GM18873 (cell line): Measurements from ENCODE around the gene PRKAG2.
"Not testable (repeated sequence)": the region's sequence is repeated elsewhere in the genome, so short reads cannot be mapped to it uniquely, and the experiment has no call there.

Experiments
- ATAC-seq: cut with Tn5 transposase; IDR thresholded peaks from one replicate; pipeline ENCODE4 v1.9.1; 2021; ENCODE audit warnings: mild to moderate bottlenecking, moderate library complexity, moderate number of reproducible peaks; ENCODE audit not compliant: unreplicated experiment, low FRiP score

Gene PRKAG2

DNA sequence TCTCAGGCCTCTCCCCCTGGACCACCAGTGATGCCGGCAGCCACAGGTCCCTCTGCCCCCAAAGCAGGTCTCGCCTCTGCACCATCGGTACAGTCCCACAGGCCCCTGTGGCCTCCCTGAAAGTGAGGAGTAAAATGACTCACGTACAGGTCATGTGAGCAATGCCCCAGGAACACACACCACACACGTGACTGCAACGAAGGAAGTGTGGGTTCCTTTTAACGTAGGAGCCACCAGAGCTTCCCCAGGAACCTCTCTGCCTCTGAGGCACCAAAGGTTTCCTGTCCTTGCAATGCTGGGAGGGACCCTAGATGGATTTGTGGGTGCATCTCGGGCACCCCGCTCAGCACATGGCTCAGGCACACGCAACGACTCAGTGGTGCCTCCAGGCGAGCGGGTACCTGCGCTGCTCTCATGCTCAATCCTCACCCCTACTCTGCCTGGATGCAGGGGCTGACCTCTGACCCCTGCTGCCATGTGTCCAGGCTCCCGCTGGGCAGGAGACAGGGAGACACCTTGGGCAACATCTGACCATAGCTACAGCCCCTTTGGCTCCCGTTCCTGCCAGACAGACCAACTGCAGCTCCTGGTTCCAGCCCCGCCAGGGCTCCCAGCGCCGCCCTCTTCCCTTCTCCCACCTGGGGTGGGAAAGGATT, 120.7 kb downstream of the PRKAG2 start:
- ATAC-seq, result no peak

- no peak for ATAC-seq
Measured at GRCh38 chr7:151755131-151755801, 121.6 kb downstream of the PRKAG2 start.

DNA sequence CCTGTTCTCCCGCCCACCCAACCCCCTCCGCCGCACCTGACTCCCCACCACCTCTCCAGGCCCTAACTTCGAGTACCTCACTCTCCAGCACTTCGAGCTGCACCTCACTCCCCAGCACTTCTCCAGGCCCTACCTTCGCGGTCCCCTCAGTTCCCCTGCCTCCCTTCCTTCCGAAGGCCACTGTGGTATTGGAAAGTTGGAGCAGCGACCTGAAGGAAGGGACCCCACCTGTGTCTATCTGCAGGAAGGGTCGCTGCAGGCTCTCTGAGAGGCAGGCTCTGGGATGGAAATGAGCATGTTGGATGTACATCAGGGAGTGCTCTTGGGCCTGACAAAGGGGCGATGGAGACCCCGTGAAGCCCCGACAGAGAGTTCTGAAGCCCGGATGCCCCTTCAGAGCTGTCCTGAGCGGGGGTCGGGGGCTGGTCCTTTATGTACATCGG, 122.2 kb downstream of the PRKAG2 start:
- ATAC-seq, result no peak

- no peak for ATAC-seq
Measured at GRCh38 chr7:151754142-151754590, 122.7 kb downstream of the PRKAG2 start.

- ATAC-seq, result no peak
Measured at GRCh38 chr7:151752816-151753595, 123.9 kb downstream of the PRKAG2 start.

DNA sequence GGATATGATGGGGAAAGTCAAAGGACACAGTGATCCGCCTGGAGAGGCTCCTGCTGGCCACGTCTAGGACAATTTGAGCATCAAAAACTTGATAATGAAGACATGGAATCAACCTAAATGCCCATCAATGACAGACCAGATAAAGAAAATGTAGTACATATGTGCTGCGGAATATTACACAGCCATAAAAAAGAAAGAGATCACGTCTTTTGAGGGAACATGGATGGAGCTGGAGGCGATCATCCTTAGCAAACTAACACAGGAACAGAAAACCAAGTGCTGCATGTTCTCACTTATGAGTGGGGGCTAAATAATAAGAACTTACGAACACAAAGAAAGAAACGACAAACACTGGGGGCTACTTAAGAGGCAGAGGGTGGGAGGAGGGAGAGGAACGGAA, 124.9 kb downstream of the PRKAG2 start:
- no peak for ATAC-seq

- no peak for ATAC-seq
Measured at GRCh38 chr7:151748733-151749132, 128.2 kb downstream of the PRKAG2 start.

- not testable (repeated sequence) for ATAC-seq
Measured at GRCh38 chr7:151748021-151748420, 128.9 kb downstream of the PRKAG2 start.

GRCh38 chr7:151745706-151746105, 131.2 kb downstream of the PRKAG2 start:
- no peak for ATAC-seq

GRCh38 chr7:151744656-151745638, 132.0 kb downstream of the PRKAG2 start:
- no peak for ATAC-seq

- ATAC-seq, result no peak
Measured at GRCh38 chr7:151744051-151744580, 132.8 kb downstream of the PRKAG2 start.

DNA sequence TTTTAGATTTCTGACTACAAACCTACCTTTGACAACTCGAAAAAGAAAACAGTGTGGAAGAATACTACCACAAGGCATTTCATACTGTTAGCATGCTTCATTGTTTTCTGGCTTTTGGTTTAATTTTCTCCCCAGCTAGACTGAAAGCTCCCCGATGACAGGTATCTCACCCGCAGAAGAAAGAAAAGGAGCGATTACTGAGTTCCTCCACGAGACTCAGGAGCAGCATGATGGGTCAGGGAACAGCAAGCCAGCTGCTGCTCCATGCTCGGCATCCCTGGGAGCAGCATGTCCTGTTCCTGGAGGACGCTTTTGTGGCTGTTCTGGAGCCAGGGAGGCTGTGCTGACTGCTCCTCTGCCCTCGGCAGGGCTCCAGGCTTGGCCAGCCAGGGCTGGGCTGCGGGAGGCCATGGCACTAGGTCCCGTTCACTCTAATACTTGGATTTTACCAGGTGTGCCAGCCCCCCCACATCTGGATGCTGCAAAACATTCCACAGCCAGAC, 133.4 kb downstream of the PRKAG2 start:
- ATAC-seq, result no peak

DNA sequence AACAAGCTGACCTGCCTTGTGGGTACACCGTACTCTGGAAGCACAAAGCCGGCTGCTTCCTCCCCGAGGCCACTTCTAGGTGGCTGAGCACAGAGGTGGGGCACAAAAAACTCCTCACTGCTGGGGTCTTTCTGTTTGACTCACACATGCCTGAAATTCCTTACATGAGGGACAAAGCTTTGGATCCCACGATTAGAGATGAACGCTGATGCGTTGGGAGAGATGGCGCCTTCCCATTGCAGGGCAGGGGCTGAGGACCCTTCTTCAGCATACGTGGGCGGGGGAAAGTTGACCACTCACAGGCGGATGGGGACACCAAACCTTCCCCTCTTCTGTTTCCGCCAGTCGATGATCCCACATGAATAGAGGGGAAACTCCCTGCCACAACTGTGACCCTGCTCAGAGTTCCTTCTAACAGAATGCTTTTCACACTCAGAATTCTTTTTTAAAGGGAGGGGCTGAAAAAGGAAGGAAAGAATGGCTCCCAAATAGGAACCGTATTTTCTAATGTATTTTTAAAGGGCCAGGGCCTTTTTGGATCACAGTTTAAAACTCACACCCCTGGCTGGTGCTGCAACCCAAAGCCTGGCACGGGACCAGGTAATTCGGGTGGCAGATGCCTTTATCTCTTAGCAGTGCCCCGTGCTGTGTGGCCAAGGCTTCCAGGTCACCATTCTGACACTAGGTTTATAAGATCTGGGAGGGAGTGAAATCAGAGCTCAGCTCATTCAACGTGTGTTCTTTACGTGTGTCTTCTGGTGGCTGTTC, 134.0 kb downstream of the PRKAG2 start:
- no peak for ATAC-seq

DNA sequence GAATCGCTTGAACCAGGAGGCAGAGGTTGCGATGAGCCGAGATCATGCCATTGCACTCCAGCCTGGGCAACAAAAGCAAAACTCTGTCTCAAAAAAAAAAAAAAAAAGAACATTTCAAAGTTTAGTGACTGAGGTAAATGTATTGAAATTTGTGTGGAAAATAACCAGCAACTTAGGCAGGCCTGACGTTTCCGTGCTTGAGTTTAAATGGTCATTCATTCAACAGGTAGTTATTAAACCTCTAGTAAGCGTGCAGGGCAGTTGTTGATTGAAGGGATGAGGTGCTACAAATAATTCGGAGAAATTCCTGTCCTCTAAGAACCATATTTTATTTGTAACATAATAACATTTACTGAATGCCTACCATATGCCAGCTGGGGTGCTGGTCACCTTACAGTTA, 135.3 kb downstream of the PRKAG2 start:
- ATAC-seq, result no peak

DNA sequence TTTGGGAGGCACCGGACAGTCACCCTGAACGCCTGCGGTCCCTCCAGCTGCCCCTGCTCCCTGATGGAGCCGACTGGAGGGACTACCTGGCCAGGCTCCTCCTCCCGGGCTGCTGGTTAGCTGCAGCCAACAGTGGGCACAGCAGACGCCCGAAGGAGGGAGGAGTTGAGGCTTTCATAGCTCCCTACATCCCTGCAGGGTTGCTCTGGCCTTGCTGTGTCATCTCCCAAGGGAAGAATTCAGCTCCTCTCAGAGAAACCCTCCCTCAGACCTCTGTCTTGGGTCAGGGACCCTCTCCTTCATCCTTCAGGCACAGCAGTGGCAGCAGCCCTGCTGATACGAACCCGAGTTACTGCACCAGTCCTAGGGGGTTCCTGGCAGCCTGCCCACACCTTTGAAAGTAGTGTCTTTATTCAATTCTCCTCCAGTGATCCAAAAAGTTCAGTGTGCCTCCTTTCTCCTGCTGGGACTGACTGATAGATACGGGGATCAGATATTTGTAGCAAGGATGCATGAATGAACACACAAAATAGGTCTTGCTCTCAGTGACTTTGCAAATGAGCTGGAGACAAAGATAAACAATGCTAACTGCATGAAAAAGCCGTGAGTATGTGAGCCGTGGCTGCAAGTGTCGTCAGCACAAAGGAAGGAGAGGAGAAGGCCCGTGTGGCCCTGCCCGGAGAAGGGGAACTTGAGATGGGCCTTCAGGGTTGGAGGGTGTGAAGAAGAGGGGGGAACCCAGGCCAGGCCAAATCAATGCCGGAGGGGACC, 136.6 kb downstream of the PRKAG2 start:
- ATAC-seq, result no peak

DNA sequence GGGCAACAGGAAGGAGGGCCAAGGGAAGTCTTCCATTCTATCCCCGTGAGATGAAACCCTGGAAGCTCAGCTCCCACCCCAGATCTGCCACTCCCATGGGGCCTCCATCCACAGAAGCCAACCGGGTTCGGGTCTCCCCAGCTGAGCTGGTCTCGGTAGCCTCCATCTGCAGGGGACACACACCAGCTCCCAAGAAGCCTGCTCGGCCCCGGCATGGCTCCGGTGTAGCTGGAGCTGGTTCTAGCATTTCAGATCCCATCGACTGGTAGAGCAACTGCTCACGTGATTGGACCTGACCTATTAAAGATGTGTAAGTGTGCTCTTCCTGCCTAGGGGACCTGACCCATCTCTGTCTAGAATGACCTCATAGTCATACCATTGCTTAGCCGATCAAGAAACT, 138.0 kb downstream of the PRKAG2 start:
- no peak for ATAC-seq

DNA sequence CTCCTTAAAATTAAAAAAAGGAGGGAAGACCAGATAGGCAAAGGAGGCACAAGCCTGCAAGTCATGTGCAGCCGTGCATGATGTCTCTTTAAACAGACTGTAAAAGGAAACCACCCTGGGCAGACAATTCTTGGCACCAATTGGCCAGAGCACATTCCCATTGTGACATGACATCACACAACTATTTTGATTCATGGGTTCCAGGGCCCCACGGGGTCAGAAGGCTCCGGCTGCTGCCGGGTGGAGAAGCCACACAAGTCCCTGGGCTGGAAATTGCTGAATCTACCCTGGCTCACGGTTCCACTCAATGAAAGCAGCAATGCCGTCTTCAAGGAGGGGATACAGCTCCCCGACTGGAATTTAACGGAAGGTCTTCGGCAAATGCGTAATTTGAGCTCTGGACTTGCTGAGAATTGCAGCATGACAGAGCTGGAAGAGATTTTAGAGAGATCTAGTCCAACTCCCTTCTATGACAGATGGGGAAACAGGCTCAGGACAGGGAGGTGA, 140.5 kb downstream of the PRKAG2 start:
- no peak for ATAC-seq

DNA sequence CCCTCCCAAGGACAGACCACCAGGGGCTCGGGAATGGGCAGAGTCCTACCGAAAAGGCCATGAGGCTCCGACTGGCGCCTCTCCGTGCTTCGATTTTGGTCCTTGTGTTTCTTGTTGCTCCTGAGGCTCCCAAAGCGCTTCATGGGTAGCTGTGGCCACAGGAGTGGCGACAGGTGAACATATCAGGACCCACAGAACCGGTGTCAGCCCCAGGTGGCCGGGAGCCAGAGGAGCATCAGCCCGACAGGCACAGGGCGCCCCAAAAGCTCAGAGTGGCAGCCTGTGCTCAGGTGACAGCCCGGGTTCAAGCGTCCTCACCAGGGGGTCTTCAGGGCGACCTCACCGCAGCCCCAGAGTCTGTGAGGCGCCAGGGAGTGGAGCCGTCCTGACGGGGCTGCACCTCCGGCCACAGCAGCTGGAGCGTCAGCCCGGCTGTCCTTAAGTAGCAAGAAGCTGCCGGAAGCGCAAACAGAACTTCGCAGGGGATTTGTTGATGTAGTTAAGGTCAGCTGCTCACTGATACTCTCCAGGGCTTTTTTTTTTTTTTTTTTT, 141.0 kb downstream of the PRKAG2 start:
- no peak for ATAC-seq
